Measurements from ENCODE around the gene SHMT2. TPM values are rescaled to one million over a fixed set of nuclear protein-coding genes. Genes with fewer than 3 reads are reported as not detected.

The SHMT2 gene
- total and polyA plus RNA-seq, 2 experiments from 2014 or later, result 125 to 387 TPM

GRCh38 chr12:57210461-57210860 is 19.1 kb upstream of the SHMT2 start:
- H3K4me3 ChIP-seq, result no peak overlapping the region
- 0 out of 2 replicates have a peak, but pooled peaks cover 7% of the 10 kb centered on the region for H4K20me1 ChIP-seq (replicated peaks; ENCODE audit: insufficient read depth)
- H3K4me1 ChIP-seq (ENCODE audit: insufficient read depth), result peaks cover 20% of the 10 kb centered on the region
- ATAC-seq, result no peak
- TF ChIP-seq, protein P1, sequence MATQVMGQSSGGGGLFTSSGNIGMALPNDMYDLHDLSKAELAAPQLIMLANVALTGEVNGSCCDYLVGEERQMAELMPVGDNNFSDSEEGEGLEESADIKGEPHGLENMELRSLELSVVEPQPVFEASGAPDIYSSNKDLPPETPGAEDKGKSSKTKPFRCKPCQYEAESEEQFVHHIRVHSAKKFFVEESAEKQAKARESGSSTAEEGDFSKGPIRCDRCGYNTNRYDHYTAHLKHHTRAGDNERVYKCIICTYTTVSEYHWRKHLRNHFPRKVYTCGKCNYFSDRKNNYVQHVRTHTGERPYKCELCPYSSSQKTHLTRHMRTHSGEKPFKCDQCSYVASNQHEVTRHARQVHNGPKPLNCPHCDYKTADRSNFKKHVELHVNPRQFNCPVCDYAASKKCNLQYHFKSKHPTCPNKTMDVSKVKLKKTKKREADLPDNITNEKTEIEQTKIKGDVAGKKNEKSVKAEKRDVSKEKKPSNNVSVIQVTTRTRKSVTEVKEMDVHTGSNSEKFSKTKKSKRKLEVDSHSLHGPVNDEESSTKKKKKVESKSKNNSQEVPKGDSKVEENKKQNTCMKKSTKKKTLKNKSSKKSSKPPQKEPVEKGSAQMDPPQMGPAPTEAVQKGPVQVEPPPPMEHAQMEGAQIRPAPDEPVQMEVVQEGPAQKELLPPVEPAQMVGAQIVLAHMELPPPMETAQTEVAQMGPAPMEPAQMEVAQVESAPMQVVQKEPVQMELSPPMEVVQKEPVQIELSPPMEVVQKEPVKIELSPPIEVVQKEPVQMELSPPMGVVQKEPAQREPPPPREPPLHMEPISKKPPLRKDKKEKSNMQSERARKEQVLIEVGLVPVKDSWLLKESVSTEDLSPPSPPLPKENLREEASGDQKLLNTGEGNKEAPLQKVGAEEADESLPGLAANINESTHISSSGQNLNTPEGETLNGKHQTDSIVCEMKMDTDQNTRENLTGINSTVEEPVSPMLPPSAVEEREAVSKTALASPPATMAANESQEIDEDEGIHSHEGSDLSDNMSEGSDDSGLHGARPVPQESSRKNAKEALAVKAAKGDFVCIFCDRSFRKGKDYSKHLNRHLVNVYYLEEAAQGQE (IDR thresholded peaks at IDR 0.05; ENCODE audit: unreplicated experiment), result no peak
- no peak for TF ChIP-seq ZNF462 (CRISPR knock-in tag; IDR thresholded peaks at IDR 0.05)
- TF ChIP-seq ZNF114 (CRISPR knock-in tag; IDR thresholded peaks at IDR 0.05), result no peak
- no peak for TF ChIP-seq JUNB (IDR thresholded peaks at IDR 0.05; ENCODE audit: unreplicated experiment)
- no peak for TF ChIP-seq ZNF331 (CRISPR knock-in tag; IDR thresholded peaks at IDR 0.05; ENCODE audit: low read depth)
- no peak for TF ChIP-seq EZH2phosphoT487 (IDR thresholded peaks at IDR 0.05; ENCODE audit: unreplicated experiment)
- TF ChIP-seq ETS1 (IDR thresholded peaks at IDR 0.05), result no peak
- no peak for TF ChIP-seq POLR2AphosphoS5 (IDR thresholded peaks at IDR 0.05; ENCODE audit: low read depth)
- peaks cover 21% of the 10 kb centered on the region for H3K27me3 ChIP-seq (ENCODE audit: insufficient read depth)
- H3K4me2 ChIP-seq, result no peak overlapping the region
- peaks cover 5% of the 10 kb centered on the region; the same call in 1 of the 2 replicates for H3K36me3 ChIP-seq (ENCODE audit: insufficient read depth)
- Mint-ChIP-seq H3K36me3 (ENCODE audit: low read depth) (peaks cover 57% of the 10 kb centered on the region), H3K9me3 (no peaks in the 10 kb centered on the region; the same call in 1 of the 3 replicates), H3K27me3 (ENCODE audit: insufficient read depth, low read depth, poor library complexity) (peaks cover 35% of the 10 kb centered on the region), H3K4me1 (peaks cover 23% of the 10 kb centered on the region), H3K27ac (no peak overlapping the region), H3K4me3 (no peak overlapping the region)
- H2AFZ ChIP-seq, result no peak overlapping the region
- H3K9me2 ChIP-seq (ENCODE audit: insufficient read depth), result no peaks in the 10 kb centered on the region
- no peaks in the 10 kb centered on the region for H3K79me2 ChIP-seq (replicated peaks; ENCODE audit: insufficient read depth)
- 0 out of 2 replicates have a peak, but pooled peaks cover 18% of the 10 kb centered on the region for H3F3A ChIP-seq (replicated peaks; ENCODE audit: low read depth)
- no peak for DNase-seq (ENCODE audit: low spot score)
- H3K27ac ChIP-seq (ENCODE audit: low read depth), result no peak overlapping the region
